Epidermal melanocyte (primary cell): ENCODE measurements around the gene CFAP77.

Experiments used
- DNase-seq: peaks from one replicate; pipeline ENCODE4 v3.0.0; 2011; ENCODE audit warnings: low spot score; ENCODE audit not compliant: insufficient read length

The CFAP77 gene

GRCh38 chr9:132516301-132516700 is 106.3 kb downstream of the CFAP77 start:
- DNase-seq: no peak

GRCh38 chr9:132516911-132517310 is 106.9 kb downstream of the CFAP77 start:
- DNase-seq: no peak

- no peak for DNase-seq
Observed at GRCh38 chr9:132517815-132518550, 108.0 kb downstream of the CFAP77 start.

GRCh38 chr9:132518626-132519025 is 108.6 kb downstream of the CFAP77 start:
- no peak for DNase-seq

GRCh38 chr9:132519033-132519432 is 109.0 kb downstream of the CFAP77 start:
- DNase-seq: no peak

- no peak for DNase-seq
Observed at GRCh38 chr9:132520612-132521011, 110.6 kb downstream of the CFAP77 start.

- no peak for DNase-seq
Observed at GRCh38 chr9:132525308-132526023, 115.5 kb downstream of the CFAP77 start.

GRCh38 chr9:132531195-132531594 is 121.2 kb downstream of the CFAP77 start:
- DNase-seq: no peak

GRCh38 chr9:132531710-132532570 is 121.9 kb downstream of the CFAP77 start:
- DNase-seq: no peak

GRCh38 chr9:132534832-132535231 is 124.8 kb downstream of the CFAP77 start:
- no peak for DNase-seq

GRCh38 chr9:132536124-132536523 is 126.1 kb downstream of the CFAP77 start:
- DNase-seq: no peak

GRCh38 chr9:132537352-132537751 is 127.3 kb downstream of the CFAP77 start:
- DNase-seq: no peak

GRCh38 chr9:132538071-132538470 is 128.1 kb downstream of the CFAP77 start:
- no peak for DNase-seq

- DNase-seq: no peak
Observed at GRCh38 chr9:132539096-132539495, 129.1 kb downstream of the CFAP77 start.

- DNase-seq: no peak
Observed at GRCh38 chr9:132541051-132541450, 131.0 kb downstream of the CFAP77 start.

GRCh38 chr9:132541870-132542830 is 132.1 kb downstream of the CFAP77 start:
- no peak for DNase-seq

GRCh38 chr9:132543251-132543650 is 133.2 kb downstream of the CFAP77 start:
- DNase-seq: no peak

- no peak for DNase-seq
Observed at GRCh38 chr9:132543960-132544359, 133.9 kb downstream of the CFAP77 start.

GRCh38 chr9:132545578-132545977 is 135.6 kb downstream of the CFAP77 start:
- DNase-seq: no peak

GRCh38 chr9:132546148-132547051 is 136.4 kb downstream of the CFAP77 start:
- no peak for DNase-seq
